IMR-90 (cell line): ENCODE results near the gene CXADR.

Experiments
- BHLHE40 ChIP-seq: fragments of 150-350 bp; IDR thresholded peaks from 2 replicates; pipeline ENCODE4 v1.6.1; 2016; ENCODE audit warnings: mild to moderate bottlenecking, low read depth, low read length
- CEBPB ChIP-seq: IDR thresholded peaks from 2 replicates; pipeline ENCODE4 v1.6.1; 2012; ENCODE audit warnings: low read depth, low read length, improper control_type of control experiment
- CHD1 ChIP-seq: IDR thresholded peaks from 2 replicates; pipeline ENCODE4 v1.6.1; 2012; ENCODE audit warnings: low read depth, low read length, improper control_type of control experiment
- CTCF ChIP-seq: conservative IDR thresholded peaks from 2 replicates; pipeline ENCODE4 v1.5.1; 2012; ENCODE audit warnings: mild to moderate bottlenecking, low read depth, low read length, improper control_type of control experiment
- ELK1 ChIP-seq: fragments of 150-350 bp; IDR thresholded peaks from 2 replicates; pipeline ENCODE4 v1.6.1; 2016; ENCODE audit warnings: low read depth, mild to moderate bottlenecking, low read length, moderate library complexity, borderline replicate concordance
- POLR2A ChIP-seq: IDR thresholded peaks from 2 replicates; pipeline ENCODE4 v1.6.1; 2012; ENCODE audit warnings: mild to moderate bottlenecking, low read depth, low read length
- RAD21 ChIP-seq: IDR thresholded peaks from 2 replicates; pipeline ENCODE4 v1.6.1; 2012; ENCODE audit warnings: low read length, improper control_type of control experiment
- RCOR1 ChIP-seq: IDR thresholded peaks from 2 replicates; pipeline ENCODE4 v1.6.1; 2012; ENCODE audit warnings: mild to moderate bottlenecking, low read length, improper control_type of control experiment; ENCODE audit not compliant: insufficient replicate concordance
- RFX5 ChIP-seq: IDR thresholded peaks from 2 replicates; pipeline ENCODE4 v1.8.0; 2012; ENCODE audit warnings: low read depth, mild to moderate bottlenecking, low read length, moderate library complexity
- SMC3 ChIP-seq: fragments of 150-350 bp; IDR thresholded peaks from 2 replicates; pipeline ENCODE4 v1.6.1; 2016; ENCODE audit warnings: low read depth, mild to moderate bottlenecking, antibody characterized with exemption, low read length, moderate library complexity
- TF ChIP-seq, protein P1 (sequence below): fragments of 150-350 bp; IDR thresholded peaks from 2 replicates; pipeline ENCODE4 v1.6.1; 2017; ENCODE audit warnings: mild to moderate bottlenecking, antibody characterized with exemption, low read length, low read depth

GRCh38 chr21:17602874-17603273 lies 90.0 kb downstream of the CXADR start:
- TF ChIP-seq CTCF (no peak), SMC3 (no peak), POLR2A (no peak), RAD21 (no peak), CEBPB (no peak), RFX5 (no peak), CHD1 (no peak), RCOR1 (no peak), ELK1 (no peak), BHLHE40 (no peak)
- TF ChIP-seq, protein P1, sequence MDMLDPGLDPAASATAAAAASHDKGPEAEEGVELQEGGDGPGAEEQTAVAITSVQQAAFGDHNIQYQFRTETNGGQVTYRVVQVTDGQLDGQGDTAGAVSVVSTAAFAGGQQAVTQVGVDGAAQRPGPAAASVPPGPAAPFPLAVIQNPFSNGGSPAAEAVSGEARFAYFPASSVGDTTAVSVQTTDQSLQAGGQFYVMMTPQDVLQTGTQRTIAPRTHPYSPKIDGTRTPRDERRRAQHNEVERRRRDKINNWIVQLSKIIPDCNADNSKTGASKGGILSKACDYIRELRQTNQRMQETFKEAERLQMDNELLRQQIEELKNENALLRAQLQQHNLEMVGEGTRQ: no peak
